ENCODE measurements around the gene DNAJB7. TPM values are rescaled to one million over a fixed set of nuclear protein-coding genes. Genes with fewer than 3 reads are reported as not detected.

DNAJB7 gene
- polyA plus RNA-seq, 3 donors: not detected

DNA sequence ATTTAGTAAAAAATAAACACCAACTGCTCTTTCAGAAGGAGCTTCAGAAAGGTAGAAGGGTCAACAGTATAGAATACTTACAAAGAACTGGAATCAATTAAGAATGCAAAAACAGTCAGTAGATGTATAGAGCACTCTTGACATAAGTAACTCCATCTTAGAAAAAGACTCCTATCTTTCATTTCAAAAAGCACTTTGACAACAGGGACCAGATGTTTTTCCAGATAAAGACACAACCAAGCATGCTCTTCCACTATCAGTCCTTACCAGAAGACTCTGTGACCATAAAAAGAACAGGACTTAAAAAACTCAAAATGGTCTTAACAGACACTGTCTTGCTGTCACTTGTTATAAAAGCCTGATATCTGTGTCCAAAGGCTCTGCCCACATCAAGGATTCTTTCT lies 48.0 kb downstream of the DNAJB7 start:
- Histone ChIP-seq H3K9ac (ENCODE audit: insufficient read depth, low read length, poor library complexity, severe bottlenecking) (no peak overlapping the region), H3K4me1 (ENCODE audit: control insufficient read depth in 1 of 2, insufficient read depth in 2 of 2, low read length in 2 of 2) (peaks cover 18 to 20% of the 10 kb centered on the region in 2 donors), H3K36me3 (replicated peaks in 1 of 2; ENCODE audit: control insufficient read depth in 1 of 2, insufficient read depth in 2 of 2, low read length in 2 of 2) (no peaks in the 10 kb centered on the region), H3K9me3 (replicated peaks in 1 of 2; ENCODE audit: control insufficient read depth in 1 of 2, insufficient read depth in 1 of 2, low read length in 2 of 2) (no peaks in the 10 kb centered on the region), H3K27ac (ENCODE audit: low read depth in 1 of 2, low read length in 2 of 2) (no peak overlapping the region), H4K20me1 (ENCODE audit: insufficient read depth, low read length) (peaks cover 3% of the 10 kb centered on the region), H3K27me3 (ENCODE audit: control insufficient read depth in 2 of 2, insufficient read depth in 2 of 2, low read length in 2 of 2) (no peaks in the 10 kb centered on the region), H2AFZ (ENCODE audit: insufficient read depth, low read depth, low read length, poor library complexity, severe bottlenecking) (no peak overlapping the region), H3K4me3 (replicated peaks in 1 of 3; ENCODE audit: low read depth in 2 of 3, low read length in 3 of 3) (no peak overlapping the region), H3K79me2 (ENCODE audit: insufficient read depth, low read length) (peaks cover 50% of the 10 kb centered on the region), H3K4me2 (replicated peaks; ENCODE audit: extremely low read depth, low read length, poor library complexity, severe bottlenecking) (no peak overlapping the region)
- Mint-ChIP-seq H3K4me3 (no peak overlapping the region), H3K36me3 (peaks cover 4 to 12% of the 10 kb centered on the region in 2 donors), H3K27ac (peak overlapping the region in 1 of 7 donors; percentile 59), H3K4me1 (peaks cover 20% of the 10 kb centered on the region), H3K27me3 (ENCODE audit: low read depth in 3 of 3) (peaks cover 0 to 2% (median under 1%) of the 10 kb centered on the region in 3 donors), H3K9me3 (no peaks in the 10 kb centered on the region)
- intact Hi-C loops (cut with micrococcal nuclease): loop anchor here in 1 of 2 donors (10.0 kb wide), 1 partner anchor 81 kb away; no protein-coding TSS in a partner anchor
- no peak for DNase-seq
- TF ChIP-seq, protein P1, sequence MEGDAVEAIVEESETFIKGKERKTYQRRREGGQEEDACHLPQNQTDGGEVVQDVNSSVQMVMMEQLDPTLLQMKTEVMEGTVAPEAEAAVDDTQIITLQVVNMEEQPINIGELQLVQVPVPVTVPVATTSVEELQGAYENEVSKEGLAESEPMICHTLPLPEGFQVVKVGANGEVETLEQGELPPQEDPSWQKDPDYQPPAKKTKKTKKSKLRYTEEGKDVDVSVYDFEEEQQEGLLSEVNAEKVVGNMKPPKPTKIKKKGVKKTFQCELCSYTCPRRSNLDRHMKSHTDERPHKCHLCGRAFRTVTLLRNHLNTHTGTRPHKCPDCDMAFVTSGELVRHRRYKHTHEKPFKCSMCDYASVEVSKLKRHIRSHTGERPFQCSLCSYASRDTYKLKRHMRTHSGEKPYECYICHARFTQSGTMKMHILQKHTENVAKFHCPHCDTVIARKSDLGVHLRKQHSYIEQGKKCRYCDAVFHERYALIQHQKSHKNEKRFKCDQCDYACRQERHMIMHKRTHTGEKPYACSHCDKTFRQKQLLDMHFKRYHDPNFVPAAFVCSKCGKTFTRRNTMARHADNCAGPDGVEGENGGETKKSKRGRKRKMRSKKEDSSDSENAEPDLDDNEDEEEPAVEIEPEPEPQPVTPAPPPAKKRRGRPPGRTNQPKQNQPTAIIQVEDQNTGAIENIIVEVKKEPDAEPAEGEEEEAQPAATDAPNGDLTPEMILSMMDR (IDR thresholded peaks at IDR 0.05): no peak

Small RNA genes lying within 50 kb of the gene (small RNA-seq; reads per million reads assigned to genes)
- gene MIR4766 (ENCODE audit: insufficient read length, low read depth): not detected

Other genes starting within 250 kb of the DNAJB7 start
- 10 to 100 TPM; 14.1 to 33.8 (median 18.9) TPM for gene MRTFA, start 225.4 kb downstream of the DNAJB7 start, polyA plus RNA-seq
- under 1 TPM in 2 of 3 donors, not detected in 1; 0.05 to 0.09 TPM for gene MCHR1, start 182.6 kb downstream of the DNAJB7 start, polyA plus RNA-seq
- gene SLC25A17, start 42.8 kb downstream of the DNAJB7 start, polyA plus RNA-seq: 10 to 100 TPM in 1 of 3 donors, 1 to 10 TPM in 2; 7.3 to 10.6 (median 8.8) TPM
- 10 to 100 TPM; 56.1 to 81.3 (median 67.2) TPM for gene ST13, start 5.5 kb downstream of the DNAJB7 start, polyA plus RNA-seq
- gene XPNPEP3, start 5.0 kb downstream of the DNAJB7 start, polyA plus RNA-seq: 1 to 10 TPM; 3.6 to 9.4 (median 7.3) TPM
- gene RBX1, start 89.3 kb upstream of the DNAJB7 start, polyA plus RNA-seq: 100 to 1,000 TPM in 2 of 3 donors, 10 to 100 TPM in 1; 42.7 to 247 (median 224) TPM
- 10 to 100 TPM in 2 of 3 donors, 1 to 10 TPM in 1; 5.7 to 81.6 (median 16.8) TPM for gene EP300, start 230.5 kb upstream of the DNAJB7 start, polyA plus RNA-seq

Measured in CD14-positive monocyte (primary cell).